GM21390 (cell line): Measurements from ENCODE around the gene RNF151.
"Not testable (repeated sequence)": the region's sequence is repeated elsewhere in the genome, so short reads cannot be mapped to it uniquely, and the experiment has no call there.

Experiments
- ATAC-seq: cut with Tn5 transposase; IDR thresholded peaks from one replicate; pipeline ENCODE4 v1.9.1; 2021; ENCODE audit not compliant: unreplicated experiment

Gene RNF151

DNA sequence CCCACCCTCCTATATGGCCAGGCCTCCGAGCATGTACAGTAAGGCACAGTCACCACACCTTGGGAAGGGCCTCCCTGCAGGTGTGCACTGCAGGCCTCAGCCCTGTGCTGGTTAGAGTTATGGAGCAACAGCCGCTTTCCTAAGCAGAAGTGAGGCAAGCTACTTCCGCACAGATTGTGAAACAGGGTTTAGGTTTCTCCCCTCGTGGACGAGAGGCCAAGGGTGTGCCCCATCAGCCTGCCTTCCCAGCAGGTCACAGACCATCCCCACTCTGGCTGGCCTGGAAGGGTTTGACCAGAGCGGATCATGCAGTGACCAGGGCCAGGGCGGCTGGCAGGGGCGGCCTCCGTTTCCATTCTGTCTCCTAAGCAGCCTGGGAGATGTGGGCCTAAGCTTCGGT, 28.3 kb upstream of the RNF151 start:
- ATAC-seq, result no peak

DNA sequence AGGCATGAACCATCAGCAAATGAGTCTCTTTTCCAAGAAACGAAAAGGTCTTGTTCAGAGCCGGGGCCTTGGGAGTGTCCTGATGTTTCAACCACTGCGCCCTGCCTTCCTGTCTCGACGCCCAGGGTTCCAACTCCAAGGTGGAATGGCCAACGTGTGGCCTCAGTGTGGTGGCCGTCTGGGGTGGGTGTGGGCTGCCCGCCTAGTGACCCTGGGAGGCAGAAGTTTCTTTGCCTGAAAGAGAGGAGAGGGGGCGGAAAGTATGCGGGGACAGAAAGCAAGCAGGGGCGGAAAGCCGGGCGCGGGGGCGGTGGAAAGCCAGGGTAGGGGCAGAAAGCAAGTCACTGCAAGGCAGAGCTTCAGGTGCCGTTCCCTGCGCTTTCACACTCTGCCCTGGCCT, 27.7 kb upstream of the RNF151 start:
- no peak for ATAC-seq

DNA sequence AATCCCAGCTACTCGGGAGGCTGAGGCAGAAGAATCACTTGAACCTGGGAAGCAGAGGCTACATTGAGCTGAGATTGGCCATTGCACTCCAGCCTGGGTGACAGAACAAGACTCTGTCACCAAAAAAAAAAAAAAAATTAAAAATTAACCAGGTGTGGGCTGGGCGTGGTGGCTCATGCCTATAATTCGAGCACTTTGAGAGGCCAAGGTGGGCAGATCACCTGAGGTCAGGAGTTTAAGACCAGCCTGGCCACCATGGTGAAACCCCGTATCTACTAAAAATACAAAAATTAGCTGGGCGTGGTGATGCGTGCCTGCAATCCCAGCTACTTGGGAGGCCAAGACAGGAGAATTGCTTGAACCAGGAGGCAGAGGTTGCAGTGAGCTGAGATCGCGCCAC, 26.8 kb upstream of the RNF151 start:
- not testable (repeated sequence) for ATAC-seq

DNA sequence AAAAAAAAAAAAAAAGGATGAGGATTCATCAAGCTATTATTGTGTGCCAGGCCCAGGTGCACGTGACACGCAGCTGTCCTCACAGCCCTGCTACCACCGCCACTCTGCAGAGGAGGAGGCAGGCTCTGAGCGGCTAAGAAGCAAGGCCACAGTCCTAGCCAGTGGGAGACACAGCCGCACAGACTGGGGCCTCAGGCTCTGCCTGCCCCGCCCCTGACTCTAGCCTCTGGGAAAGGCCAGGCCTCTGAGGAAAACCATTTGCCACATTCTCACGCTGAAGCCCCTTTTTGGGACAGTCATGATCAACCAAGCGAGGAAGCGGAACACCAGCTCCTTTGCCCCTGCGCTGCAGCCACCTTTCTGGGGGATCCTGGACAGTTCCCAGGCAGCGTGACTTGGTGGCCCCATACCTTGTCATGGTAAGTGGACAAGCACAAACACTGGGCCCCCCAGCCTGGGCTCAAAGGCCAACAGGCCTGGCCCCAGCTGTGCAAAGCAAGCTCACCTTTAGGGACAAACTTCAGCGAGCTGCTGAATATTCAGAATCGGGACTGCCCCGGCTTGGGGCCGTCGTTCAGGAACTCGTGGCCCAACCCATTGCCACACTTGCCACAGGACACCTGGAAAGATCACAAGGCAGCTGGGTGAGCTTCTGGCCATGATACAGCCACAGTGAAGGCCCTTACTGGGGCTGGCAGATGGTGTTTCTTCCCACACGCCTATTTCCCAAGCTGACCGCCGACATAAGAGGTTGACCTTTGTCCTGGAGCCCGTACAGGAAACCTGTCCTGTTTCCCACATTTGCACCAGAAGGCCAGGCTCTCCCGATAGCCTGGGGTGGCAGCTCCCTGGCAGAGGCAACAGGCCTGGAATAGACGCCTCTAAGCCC, 26.1 kb upstream of the RNF151 start:
- ATAC-seq, result no peak

DNA sequence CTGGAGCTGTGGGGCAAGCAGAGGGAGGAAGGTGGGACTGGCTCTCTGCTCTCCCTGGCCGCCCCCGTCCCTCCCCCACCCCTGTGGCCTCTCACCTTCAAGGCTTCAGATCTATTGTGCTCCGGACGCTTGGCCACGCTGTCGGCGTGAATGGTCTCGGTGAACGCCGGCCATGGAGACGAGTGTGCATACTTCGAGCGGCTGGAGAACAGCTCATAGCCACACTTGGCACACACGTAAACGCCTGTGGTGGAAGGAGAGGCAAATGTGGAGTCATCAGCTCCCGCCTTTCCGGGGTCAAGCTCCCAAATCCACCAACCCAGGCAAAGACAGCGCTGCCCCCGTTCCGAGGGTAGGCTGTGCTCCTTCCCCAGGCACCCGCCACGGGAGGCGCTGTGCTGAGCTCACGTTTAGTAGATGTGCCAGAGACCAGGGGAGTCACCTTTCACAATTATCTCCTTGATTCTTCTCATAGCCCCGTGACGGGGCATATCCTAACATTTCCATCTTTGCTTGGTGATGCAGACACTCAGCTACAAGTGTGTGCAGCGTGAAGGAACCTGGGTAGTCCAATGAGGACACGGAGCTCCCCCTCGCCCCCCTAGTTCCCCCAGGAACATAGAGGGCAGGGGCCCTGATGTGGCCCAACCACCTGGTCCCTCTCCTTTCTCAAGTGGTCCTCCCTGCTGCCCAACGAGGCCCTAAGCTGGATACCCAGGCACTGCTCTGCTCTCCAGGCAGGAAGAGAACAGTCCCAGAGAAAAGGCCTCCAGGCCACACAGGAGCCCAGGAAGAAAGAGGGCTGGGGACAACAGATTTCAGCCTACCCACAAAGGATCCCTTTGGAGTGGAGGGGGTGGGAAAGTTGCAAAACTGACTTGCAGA, 25.3 kb upstream of the RNF151 start:
- ATAC-seq, result no peak

DNA sequence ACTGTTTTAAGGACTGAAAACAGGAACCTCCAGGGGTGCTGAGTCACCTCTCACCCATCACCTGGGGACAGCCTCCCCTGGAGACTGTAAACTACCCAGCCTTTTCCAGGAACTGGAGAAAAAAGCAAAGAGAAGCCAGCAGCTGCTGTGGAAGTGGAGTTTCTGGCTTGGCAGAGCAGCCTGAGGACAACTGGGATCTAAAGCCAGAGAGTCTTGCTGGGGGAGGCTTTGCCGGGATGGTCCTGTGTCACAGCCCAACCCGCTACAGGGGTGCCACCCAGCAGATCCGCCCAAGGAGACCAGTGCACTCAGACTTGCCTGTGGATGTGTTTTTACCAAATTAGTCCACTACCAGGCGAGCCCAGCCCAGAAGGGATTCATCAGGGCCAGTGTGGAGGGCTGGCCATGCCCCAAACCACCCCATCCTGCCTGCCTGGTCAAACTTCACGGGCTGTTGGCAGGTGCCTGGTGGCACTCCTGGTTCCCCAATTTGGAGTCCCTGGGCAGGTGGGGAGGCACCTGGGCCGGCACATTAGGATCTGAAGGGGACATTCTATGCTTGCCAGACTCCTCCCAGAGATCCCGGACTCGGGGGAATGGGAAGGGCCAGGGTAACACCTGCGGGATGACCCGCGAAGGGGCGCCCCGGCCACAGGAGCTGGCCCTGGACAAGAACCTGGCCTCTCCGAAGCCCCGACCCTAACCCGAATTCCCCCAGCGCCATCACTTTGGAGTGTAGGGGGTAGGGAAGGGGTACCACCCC, 24.4 kb upstream of the RNF151 start:
- ATAC-seq, result no peak

DNA sequence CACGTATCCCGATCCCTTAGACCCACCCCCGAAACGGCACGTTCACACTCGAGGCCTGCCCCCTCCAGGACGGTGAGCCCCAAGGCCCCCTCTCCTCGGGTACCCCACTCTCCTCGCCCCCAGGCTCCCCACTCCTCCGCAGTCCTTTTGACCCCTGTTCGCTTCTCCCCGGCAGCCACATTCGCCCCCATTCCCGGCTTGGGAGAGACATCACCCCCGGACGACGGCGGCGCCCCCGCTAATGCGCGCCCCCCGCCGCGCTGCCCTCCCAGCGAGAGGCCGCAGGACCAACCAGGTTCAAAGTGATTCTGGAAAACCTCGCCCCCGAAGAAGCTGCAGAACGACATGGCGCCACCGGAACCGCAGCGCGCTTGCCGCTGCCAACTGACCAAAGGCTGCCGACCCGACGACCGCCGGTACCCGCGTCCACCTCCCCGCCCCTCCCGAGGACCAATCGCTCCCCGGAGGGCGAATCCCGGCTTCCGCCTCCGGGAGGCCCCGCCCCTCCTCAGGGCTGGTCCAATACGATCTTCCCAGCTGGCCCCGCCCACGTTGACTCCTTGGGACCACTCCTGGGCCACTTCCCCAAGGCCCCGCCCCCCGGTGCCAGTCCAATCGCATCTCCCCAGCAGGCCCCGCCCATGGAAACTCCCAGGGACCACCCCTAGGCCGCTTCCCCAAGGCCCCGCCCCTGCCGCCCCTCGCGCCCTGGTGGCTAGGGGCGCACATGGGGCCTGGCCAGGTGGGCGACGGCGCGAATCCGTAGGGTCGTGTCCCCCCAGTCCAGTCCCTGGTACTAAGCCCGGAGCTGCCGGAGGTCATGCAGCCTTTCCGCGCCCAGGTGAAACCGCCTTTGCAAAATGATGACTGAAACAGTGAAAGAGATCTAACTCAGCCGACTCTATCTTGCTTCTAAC, 23.6 kb upstream of the RNF151 start, which contains the start of gene MSRB1:
Gene MSRB1 (minus strand): TSS at position 390 of the 917 bp plus-strand sequence. CDS start 43 bp downstream, at position 347.
- peak; percentile 84 for ATAC-seq

DNA sequence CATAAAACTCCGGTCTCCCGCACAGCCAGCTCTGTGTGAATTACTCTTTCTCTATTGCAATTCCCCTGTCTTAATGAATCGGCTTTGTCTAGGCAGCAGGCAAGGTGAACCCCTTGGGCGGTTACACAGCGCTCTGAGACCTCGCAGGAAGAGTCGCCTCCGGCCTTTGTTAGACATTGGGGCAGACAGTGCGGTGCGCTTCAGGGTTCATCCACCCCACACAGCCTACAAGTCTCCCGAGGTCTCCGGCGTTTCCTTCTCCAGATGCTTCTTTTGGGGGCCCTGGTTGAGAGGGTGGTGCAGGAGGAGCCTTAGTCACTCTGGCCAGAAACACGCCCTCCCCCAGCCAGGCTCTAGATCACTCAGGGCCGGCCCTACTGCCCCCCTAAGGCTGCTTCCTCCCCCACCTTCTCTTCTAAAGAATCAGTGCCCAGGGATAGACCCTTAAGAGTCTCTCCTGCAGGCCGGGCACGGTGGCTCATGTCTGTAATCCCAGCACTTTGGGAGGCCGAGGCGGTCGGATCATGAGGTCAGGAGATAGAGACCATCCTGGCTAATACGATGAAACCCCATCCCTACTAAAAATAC, 21.9 kb upstream of the RNF151 start:
- ATAC-seq, result no peak

DNA sequence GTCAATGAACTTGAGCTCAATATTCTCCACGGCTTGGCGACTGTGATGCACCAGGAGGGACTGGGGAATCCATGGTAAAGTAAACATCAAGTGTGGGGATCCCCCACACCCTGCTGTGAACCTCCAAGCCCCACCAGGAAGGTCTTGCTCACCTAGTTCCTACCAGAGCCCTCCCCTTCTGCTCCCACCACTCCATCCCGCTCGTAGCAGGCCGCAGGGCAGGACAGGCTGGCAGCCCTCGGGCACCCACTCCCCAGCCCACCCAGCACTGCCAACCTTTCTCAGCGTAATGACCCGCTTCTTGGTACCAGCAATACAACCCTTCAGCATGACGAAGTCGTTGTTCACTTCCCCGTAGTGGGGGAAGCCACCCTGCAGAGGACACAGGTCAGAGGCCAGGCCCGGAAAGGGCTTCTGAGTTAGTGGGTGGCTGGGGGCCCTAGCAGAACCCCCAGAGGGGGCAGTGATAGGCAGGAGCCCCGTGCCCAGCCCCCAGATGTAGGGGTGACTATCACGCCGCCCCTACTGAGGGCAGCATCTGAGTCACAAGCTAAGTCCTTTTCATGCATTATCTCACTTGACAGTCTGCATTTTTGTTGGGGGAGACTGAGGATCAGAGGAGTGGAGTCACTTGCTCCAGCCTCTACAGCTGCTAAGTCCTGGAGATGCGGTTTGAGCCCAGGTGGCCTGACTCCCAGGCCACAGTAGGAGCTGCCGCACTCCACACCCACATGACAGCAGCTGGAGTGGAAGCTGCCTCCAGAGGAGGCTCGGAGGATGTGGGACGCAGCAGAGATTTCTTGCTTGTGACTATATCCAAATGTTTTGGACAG, 20.9 kb upstream of the RNF151 start:
- no peak for ATAC-seq

DNA sequence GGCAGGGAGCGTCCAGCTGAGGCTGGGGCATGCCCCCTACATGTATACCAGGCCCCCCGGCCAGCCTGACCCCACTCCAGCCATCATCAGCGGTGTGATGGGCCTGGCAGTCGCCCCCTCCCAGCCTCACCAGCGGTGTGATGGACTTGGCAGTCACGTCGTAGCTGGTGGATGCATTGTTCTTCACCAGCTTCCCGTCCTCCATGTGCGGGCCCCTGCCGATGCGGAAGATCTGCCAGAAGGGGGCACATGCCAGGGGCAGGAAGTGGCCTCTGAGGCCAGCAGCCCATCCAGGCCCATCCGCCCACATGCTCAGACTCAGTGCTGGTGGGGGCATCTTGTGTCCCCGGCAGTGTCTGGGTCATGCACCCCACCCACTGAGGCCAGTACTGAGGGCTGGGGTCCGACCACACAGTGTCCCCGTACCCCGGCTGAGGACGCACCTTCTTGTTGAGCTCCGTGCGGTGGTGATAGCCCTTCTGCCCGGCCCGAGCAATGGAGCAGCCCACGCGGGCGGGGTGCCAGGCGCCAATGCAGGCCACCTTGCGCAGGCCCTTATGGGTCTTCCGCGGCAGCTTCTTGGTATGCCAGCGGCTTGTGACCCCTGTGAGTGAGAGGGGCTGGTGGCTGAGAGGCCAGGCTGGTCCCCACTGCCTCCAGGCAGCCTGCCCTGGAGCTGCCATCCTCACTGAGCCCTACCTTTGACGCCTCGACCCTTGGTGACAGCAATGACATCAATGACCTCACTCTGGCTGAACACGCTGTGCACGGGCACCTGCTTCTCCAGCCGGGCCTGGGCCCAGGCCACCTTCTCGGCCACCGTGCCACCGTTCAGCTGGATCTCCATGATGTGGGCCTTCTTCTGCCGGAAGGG, 19.9 kb upstream of the RNF151 start:
- no peak for ATAC-seq

DNA sequence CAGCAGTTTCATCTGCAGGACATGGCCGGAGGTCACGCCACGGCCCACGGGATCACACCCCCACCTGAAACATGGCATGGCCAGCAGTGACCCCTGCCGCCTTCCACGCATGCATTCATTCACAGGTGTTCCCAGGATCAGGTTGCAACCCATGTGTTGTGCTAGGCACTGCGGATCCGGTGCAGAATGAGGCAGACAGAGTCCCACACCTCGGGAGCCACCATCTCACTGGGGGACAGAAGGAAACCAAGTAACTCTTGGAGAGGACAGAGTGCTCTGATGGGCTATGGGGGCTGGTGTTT, 19.3 kb upstream of the RNF151 start:
- ATAC-seq, result no peak

DNA sequence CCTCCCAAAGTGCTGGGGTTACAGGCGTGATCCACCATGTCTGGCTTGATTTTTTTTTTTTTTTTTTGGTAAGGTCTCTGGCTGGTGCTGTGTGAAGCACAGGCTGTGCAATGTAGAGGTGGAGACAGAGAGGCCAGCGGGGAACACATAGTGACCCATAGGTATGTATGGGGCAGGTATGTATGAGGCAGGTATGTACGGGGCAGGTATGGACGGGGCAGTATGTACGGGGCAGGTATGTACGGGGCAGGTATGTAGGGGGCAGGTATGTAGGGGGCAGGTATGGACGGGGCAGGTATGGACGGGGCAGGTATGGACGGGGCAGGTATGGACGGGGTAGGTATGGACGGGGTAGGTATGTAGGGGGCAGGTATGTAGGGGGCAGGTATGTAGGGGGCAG, 17.1 kb upstream of the RNF151 start:
- no peak for ATAC-seq

DNA sequence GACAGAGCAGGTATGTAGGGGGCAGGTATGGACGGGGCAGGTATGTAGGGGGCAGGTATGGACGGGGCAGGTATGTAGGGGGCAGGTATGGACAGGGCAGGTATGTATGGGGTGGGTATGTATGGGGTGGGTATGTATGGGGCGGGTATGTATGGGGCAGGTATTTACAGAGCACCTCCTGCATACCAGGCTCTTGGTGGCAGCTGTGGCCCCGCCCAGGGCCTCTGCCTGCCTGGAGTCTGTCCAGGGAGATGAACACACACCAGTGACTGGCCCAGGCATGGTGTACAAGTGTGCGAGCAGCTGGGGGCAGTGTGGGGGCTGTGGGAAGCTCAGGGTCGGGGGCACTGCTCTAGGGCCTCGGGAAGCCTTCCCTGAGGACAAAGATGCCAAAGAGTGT, 16.6 kb upstream of the RNF151 start:
- no peak for ATAC-seq

DNA sequence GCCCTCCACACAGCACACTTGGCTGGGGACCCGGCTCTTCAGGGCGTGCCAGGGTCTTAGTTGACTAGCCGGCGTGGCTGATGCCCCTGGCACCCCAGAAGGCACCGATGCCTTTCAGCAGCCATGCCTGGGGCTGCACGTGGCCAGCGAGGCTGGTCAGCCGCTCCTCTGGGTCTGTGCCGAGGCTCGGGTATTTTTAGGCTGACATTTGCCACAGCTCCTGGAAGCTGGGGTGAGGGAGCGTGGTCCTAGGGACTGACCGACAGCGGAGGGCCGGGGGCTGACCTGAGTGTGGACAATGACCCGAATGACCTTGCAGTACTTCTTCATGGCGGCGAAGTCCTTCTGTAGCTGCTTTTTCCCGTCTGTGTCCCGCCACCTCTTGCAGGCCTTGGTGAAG, 16.1 kb upstream of the RNF151 start:
- ATAC-seq, result no peak

DNA sequence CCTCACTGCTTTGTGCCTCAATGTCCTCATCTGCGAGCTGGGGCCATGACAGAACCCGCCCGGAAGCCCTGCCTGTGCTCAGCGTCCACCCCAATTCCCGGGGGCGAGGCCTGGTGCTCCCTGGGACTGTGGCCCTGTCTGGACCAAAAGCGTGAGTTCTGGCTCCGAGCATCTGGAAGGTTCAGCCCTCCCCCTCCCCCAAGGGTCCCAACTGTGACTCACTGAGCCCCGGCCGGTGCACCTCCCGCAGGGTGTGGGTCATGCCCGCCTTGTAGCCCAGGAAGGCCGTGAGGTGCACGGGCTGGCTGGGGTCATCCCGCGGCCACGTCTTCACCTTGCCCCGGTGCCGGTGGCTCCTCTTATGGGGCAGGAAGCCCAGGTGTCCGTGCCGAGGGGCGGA, 12.9 kb upstream of the RNF151 start:
- no peak for ATAC-seq

DNA sequence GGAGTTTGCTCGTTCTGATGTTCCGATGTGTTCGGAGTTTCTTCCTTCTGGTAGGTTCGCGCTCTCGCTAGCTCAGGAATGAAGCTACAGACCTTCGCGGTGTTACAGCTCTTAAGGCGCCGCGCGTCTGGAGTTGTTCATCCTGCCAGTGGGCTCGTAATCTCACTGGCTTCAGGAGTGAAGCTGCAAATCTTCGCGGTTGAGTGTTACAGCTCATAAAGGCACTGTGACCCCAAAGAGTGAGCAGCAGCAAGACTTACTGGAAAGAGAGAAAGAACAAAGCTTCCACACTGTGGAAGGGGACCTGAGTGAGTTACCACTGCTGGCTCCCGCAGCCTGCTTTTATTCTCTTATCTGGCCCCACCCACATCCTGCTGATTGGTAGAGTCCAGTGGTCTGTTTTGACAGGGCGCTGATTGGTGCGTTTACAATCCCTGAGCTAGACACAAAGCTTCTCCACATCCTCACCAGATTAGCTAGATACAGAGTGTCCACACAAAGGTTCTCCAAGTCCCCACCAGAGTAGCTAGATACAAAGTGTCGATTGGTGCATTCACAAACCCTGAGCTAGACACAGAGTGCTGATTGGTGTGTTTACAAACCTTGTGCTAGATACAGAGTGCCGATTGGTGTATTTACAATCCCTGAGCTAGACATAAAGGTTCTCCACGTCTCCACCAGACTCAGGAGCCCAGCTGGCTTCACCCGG, 9.1 kb upstream of the RNF151 start:
- not testable (repeated sequence) for ATAC-seq

DNA sequence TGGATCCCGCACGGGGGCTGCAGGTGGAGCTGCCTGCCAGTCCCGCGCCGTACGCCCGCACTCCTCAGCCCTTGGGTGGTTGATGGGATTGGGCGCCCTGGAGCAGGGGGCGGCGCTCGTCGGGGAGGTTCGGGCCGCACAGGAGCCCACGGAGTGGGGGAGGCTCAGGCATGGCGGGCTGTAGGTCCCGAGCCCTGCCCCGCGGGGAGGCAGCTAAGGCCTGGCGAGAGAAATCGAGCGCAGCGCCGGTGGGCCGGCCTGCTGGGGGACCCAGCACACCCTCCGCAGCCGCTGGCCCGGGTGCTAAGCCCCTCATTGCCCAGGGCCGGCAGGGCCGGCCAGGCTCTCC, 8.5 kb upstream of the RNF151 start:
- ATAC-seq, result not testable (repeated sequence)
